SU-DHL-6 (cell line): ENCODE data around the gene CTXN3.

Experiments
- H2AFZ ChIP-seq: fragments of 200-600 bp; sonication (generic); 2 replicates; pipeline ENCODE4 v1.6.1; 2014; ENCODE audit warnings: low read depth, mild to moderate bottlenecking, moderate library complexity, mixed read lengths, antibody characterized with exemption, low read length; ENCODE audit not compliant: severe bottlenecking
- H3F3A ChIP-seq: fragments of 200-600 bp; shearing (Covaris generic); 2 replicates; pipeline ENCODE4 v1.6.0; 2016; ENCODE audit warnings: antibody characterized with exemption, mild to moderate bottlenecking; ENCODE audit not compliant: insufficient read depth
- H3K27ac ChIP-seq: fragments of 200-600 bp; sonication (generic); 2 replicates; pipeline ENCODE4 v1.5.1; 2016; ENCODE audit warnings: low read depth, mild to moderate bottlenecking, low read length, moderate library complexity, mixed read lengths
- H3K27me3 ChIP-seq: fragments of 200-600 bp; sonication (generic), shearing (Covaris generic); 2 replicates; pipeline ENCODE4 v1.6.0; 2014; ENCODE audit warnings: mild to moderate bottlenecking, low read length
- H3K36me3 ChIP-seq: fragments of 200-600 bp; sonication (generic); 2 replicates; pipeline ENCODE4 v1.6.1; 2014; ENCODE audit warnings: mild to moderate bottlenecking, low read length, mixed read lengths
- H3K4me2 ChIP-seq: fragments of 300-600, 200-600 bp; shearing (Covaris generic), sonication (generic); 2 replicates; pipeline ENCODE4 v1.6.0; 2014; ENCODE audit warnings: low read length, low read depth, mild to moderate bottlenecking; ENCODE audit not compliant: poor library complexity, severe bottlenecking
- H3K4me3 ChIP-seq: fragments of 200-600 bp; sonication (generic); 2 replicates; pipeline ENCODE4 v1.5.1; 2014; ENCODE audit warnings: antibody characterized with exemption, low read length, mild to moderate bottlenecking, mixed read lengths; ENCODE audit not compliant: insufficient read depth, poor library complexity, severe bottlenecking
- H3K79me2 ChIP-seq: fragments of 200-600 bp; sonication (generic); 2 replicates; pipeline ENCODE4 v1.6.1; 2014; ENCODE audit warnings: mild to moderate bottlenecking, low read length, moderate library complexity; ENCODE audit not compliant: insufficient read depth
- H3K9ac ChIP-seq: fragments of 200-600 bp; sonication (generic); 2 replicates; pipeline ENCODE4 v1.7.0; 2014; ENCODE audit warnings: mild to moderate bottlenecking, low read length
- H3K9me2 ChIP-seq: fragments of 200-600 bp; sonication (generic); replicated peaks from 2 replicates; pipeline ENCODE4 v1.6.1; 2014; ENCODE audit warnings: low read length; ENCODE audit not compliant: insufficient read depth
- H3K9me3 ChIP-seq: fragments of 200-600 bp; sonication (generic); 2 replicates; pipeline ENCODE4 v1.6.1; 2014; ENCODE audit warnings: low read length, mixed read lengths; ENCODE audit not compliant: insufficient read depth
- H4K20me1 ChIP-seq: fragments of 200-600 bp; sonication (generic); 2 replicates; pipeline ENCODE4 v1.6.1; 2014; ENCODE audit warnings: low read depth, mild to moderate bottlenecking, antibody characterized with exemption, low read length, moderate library complexity, mixed read lengths
- EZH2phosphoT487 ChIP-seq: fragments of 200-600 bp; sonication (generic), shearing (Covaris generic); conservative IDR thresholded peaks from 2 replicates; pipeline ENCODE4 v1.6.1; 2018; ENCODE audit warnings: mild to moderate bottlenecking, antibody characterized with exemption, low read length, moderate library complexity, mixed read lengths
- TF ChIP-seq, protein P1 (sequence below): fragments of 200-600 bp; sonication (generic); IDR thresholded peaks from one replicate; pipeline ENCODE4 v1.5.1; 2017; ENCODE audit warnings: antibody characterized with exemption, mild to moderate bottlenecking, low read length, moderate library complexity; ENCODE audit not compliant: insufficient read depth, poor library complexity, severe bottlenecking

Gene CTXN3

DNA sequence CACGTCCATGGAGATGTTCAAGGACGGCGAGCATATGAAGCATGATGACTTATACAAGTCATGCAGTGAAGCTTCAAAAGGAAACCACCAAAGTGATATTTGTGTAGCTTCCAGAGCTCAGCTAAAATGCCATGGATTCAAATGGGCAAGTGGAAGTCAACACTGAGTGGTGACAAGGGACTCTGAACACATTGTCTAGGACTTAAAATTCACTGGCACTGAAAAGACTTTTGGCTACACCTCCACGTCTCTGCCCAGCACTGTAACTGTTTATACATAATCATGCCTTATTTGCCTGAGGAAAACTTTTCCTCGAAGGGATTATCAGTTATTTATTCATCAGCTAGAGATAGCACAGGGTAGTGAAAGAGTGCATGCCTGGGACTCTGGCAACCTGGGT is 15.2 kb downstream of the CTXN3 start:
- Histone ChIP-seq H3F3A (no peaks in the 10 kb centered on the region), H2AFZ (no peak overlapping the region), H3K36me3 (no peaks in the 10 kb centered on the region), H3K4me3 (no peak overlapping the region), H4K20me1 (no peaks in the 10 kb centered on the region), H3K9me2 (no peaks in the 10 kb centered on the region), H3K4me2 (no peak overlapping the region), H3K79me2 (no peaks in the 10 kb centered on the region), H3K9me3 (no peaks in the 10 kb centered on the region), H3K27ac (no peak overlapping the region), H3K9ac (no peak overlapping the region), H3K27me3 (no peaks in the 10 kb centered on the region)
- TF ChIP-seq EZH2phosphoT487 = no peak
- TF ChIP-seq, protein P1, sequence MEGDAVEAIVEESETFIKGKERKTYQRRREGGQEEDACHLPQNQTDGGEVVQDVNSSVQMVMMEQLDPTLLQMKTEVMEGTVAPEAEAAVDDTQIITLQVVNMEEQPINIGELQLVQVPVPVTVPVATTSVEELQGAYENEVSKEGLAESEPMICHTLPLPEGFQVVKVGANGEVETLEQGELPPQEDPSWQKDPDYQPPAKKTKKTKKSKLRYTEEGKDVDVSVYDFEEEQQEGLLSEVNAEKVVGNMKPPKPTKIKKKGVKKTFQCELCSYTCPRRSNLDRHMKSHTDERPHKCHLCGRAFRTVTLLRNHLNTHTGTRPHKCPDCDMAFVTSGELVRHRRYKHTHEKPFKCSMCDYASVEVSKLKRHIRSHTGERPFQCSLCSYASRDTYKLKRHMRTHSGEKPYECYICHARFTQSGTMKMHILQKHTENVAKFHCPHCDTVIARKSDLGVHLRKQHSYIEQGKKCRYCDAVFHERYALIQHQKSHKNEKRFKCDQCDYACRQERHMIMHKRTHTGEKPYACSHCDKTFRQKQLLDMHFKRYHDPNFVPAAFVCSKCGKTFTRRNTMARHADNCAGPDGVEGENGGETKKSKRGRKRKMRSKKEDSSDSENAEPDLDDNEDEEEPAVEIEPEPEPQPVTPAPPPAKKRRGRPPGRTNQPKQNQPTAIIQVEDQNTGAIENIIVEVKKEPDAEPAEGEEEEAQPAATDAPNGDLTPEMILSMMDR = no peak

DNA sequence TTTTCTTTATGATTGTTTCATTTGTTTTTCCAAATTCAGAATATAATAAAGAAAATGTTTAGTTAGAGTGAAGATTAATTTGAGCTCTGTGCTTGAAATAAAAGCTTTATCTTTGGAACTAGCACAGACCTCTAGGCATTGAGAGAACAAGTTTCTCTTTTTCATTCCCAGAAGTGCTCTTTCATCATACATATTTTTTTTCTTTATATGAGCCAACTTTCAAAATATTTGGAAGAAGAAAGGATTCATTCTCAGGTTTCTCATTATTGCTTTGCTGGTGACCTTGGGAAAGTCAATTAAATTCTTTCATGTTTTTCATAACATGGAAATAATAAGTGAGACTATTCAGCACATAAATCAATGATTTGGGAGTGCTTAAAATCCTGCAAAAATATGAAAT is 16.8 kb downstream of the CTXN3 start:
- H3K9ac ChIP-seq = no peak overlapping the region
- H2AFZ ChIP-seq = no peak overlapping the region
- no peaks in the 10 kb centered on the region for H3K9me3 ChIP-seq
- H4K20me1 ChIP-seq = no peaks in the 10 kb centered on the region
- no peak overlapping the region for H3K4me3 ChIP-seq
- H3K27ac ChIP-seq = no peak overlapping the region
- no peaks in the 10 kb centered on the region for H3K36me3 ChIP-seq
- TF ChIP-seq, protein P1 = no peak
- no peak for TF ChIP-seq EZH2phosphoT487
- H3K9me2 ChIP-seq = no peaks in the 10 kb centered on the region
- H3K27me3 ChIP-seq = no peaks in the 10 kb centered on the region
- no peak overlapping the region for H3K4me2 ChIP-seq
- no peaks in the 10 kb centered on the region for H3F3A ChIP-seq
- no peaks in the 10 kb centered on the region for H3K79me2 ChIP-seq

DNA sequence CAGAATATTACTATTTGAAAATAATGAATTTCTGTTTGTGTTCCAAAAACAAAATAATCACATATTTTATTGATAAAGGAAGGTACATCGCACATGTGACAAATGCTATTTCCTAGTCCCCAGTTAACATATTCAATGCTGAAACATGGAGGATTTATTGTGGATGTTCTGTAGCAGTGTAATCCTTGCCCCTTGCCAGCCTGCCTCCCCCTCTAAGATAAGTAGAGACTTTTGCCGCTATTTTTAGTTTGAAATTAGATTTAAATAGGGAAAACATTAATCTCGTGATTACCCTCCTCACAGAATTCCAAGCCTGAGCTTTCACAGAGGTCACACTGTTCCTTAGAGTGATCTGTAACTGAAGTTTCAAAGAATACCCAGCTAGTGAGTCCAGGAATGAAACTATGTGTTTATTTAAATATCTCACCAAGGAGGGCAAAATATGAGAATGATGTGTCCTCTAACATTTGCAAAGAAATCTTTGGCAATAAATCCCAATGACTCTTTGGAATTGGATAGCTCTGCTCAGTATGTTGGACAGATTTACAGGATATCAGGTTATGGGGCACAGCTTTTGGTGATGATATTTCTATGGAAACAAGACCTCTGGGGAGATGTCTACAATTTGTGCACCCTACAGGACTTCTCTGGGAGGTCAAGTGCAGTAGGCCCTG is 17.3 kb downstream of the CTXN3 start:
- no peak overlapping the region for H3K27ac ChIP-seq
- no peak overlapping the region for H3K4me2 ChIP-seq
- H2AFZ ChIP-seq = no peak overlapping the region
- no peaks in the 10 kb centered on the region for H3K9me2 ChIP-seq
- H4K20me1 ChIP-seq = no peaks in the 10 kb centered on the region
- H3K36me3 ChIP-seq = no peaks in the 10 kb centered on the region
- H3K4me3 ChIP-seq = no peak overlapping the region
- H3F3A ChIP-seq = no peaks in the 10 kb centered on the region
- no peak for TF ChIP-seq EZH2phosphoT487
- TF ChIP-seq, protein P1 = no peak
- H3K79me2 ChIP-seq = no peaks in the 10 kb centered on the region
- H3K9ac ChIP-seq = no peak overlapping the region
- H3K9me3 ChIP-seq = no peaks in the 10 kb centered on the region
- H3K27me3 ChIP-seq = no peaks in the 10 kb centered on the region
